Peyer's patch (tissue), 4 donors: ENCODE measurements around the gene GABBR2.

ENCODE experiments used
- POLR2A ChIP-seq, 2 donors: fragments of 450-650 bp; IDR thresholded peaks; one replicate each; pipeline ENCODE4 v1.5.1; 2017; ENCODE audit warnings: antibody characterized with exemption in 2 of 2, mild to moderate bottlenecking in 2 of 2, moderate library complexity in 2 of 2
- TF ChIP-seq, protein P1 (sequence below), 6 experiments: fragments of 450-650 bp in 4 of 6; fragments of 200-600 bp in 2 of 6; sonication (generic) in 1 of 6; IDR thresholded peaks; one replicate each; pipeline ENCODE4 v1.5.1; 2017 to 2019; ENCODE audit warnings: antibody characterized with exemption in 6 of 6, mild to moderate bottlenecking in 3 of 6, moderate library complexity in 1 of 6

GRCh38 chr9:98391406-98391805, 317.3 kb downstream of the GABBR2 start:
- TF ChIP-seq, protein P1, sequence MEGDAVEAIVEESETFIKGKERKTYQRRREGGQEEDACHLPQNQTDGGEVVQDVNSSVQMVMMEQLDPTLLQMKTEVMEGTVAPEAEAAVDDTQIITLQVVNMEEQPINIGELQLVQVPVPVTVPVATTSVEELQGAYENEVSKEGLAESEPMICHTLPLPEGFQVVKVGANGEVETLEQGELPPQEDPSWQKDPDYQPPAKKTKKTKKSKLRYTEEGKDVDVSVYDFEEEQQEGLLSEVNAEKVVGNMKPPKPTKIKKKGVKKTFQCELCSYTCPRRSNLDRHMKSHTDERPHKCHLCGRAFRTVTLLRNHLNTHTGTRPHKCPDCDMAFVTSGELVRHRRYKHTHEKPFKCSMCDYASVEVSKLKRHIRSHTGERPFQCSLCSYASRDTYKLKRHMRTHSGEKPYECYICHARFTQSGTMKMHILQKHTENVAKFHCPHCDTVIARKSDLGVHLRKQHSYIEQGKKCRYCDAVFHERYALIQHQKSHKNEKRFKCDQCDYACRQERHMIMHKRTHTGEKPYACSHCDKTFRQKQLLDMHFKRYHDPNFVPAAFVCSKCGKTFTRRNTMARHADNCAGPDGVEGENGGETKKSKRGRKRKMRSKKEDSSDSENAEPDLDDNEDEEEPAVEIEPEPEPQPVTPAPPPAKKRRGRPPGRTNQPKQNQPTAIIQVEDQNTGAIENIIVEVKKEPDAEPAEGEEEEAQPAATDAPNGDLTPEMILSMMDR (IDR thresholded peaks at IDR 0.05), result no peak
- no peak for TF ChIP-seq POLR2A (IDR thresholded peaks at IDR 0.05)
